NCI-H345 treated with DMSO at 0.1 percent for 48 hours (cell line): ENCODE measurements around the gene TSHB.
"Not testable (repeated sequence)": the region's sequence is repeated elsewhere in the genome, so short reads cannot be mapped to it uniquely, and the experiment has no call there.

Experiments used
- DNase-seq: peaks from one replicate; lab custom pipeline; 2025; ENCODE audit not compliant: unreplicated experiment; lab: John Stamatoyannopoulos, UW

The TSHB gene

DNA sequence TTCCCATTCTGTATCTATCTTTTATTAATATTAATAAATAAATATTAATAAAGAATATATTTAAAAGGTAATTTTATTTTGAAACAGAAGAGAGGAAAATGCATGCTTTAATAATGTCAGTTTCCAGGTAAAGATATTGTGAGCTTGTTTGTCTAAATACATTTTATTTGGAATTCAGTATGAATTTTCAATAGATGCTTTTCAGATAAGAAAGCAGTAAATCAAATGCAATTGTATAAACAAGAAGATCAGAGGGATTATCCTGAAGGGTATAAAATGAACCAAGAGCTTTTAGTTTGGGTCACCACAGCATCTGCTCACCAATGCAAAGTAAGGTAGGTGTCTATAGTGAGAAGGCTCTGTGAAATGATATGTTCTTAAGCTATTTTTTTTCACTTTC, at the start of gene TSHB:
TSHB (plus strand) TSS at position 301 of the 400 bp plus-strand sequence. CDS start 3,537 bp downstream, outside the sequence.
- DNase-seq: no peak

GRCh38 chr1:114982251-114982650, 47.4 kb upstream of the TSHB start:
- no peak for DNase-seq

DNA sequence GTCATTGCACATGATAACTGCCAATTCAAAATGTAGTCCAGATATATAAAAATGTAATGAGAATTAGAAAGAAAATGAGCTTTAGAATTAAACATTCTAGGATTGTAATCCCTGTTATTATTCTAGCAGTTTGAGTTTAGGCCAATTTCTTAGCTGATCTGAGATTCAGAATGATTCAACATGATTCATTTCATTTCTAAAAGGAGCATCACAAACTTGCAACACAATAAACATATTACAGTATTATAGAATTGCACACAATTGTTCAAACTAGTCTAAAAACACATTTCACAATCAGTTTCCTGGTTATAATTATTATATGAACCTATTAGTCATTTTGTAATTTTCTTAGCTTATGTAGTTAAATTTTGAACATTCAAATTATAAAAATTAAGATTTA, 43.3 kb upstream of the TSHB start:
- DNase-seq: no peak

DNA sequence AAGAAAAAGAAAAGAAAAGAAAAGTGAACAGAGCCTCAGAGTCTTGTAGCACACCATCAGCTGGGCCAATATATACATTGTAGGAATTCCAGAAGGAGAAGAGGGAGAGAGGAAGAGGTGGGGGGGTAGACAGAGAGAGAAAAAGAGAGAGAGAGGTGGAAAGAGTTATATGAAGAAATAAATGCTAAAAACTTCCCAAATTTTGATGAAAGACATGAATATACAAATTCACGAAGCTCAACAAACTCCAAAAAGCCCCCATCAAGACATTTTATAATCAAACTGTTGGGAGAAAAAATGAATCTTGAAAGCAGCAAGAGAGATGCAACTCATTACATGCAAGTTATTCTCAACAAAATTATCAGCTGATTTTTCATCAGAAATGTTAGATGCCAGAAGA, 41.5 kb upstream of the TSHB start:
- DNase-seq: no peak

DNA sequence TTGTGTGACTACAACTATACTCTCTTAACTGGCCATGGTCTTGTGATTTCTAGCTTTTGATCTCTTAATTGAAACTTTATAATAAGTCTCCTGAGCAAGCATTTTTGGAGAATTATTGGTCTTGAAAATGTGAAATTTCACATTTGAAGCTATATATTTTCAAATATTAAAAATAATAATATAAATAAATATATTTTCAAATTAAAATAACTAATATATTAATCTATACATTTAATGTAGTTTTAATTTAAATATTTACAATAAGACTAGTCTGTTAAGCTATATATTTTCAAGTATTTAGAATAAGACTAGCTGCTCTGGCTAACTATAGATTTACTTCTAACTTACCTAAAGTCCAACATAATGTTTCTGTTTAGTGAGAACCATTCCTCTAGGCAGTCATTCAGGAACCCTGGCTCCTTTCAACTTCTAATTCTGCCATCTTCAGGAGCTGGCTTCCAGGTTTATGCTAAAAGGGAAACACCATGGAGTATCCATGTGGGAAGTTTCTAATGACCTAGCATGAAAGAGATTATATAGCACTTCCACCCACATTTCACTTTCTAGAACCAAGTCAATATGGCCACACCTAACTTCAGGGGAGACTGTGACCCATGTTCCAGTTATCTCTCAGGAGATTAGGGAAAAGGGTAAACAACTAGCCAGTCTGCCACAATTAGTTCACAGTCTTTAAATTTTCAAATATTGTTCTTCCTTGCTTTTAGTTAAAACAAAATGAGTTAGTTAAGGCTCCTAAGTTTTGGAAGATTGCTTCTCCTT, 31.9 kb upstream of the TSHB start:
- no peak for DNase-seq

DNA sequence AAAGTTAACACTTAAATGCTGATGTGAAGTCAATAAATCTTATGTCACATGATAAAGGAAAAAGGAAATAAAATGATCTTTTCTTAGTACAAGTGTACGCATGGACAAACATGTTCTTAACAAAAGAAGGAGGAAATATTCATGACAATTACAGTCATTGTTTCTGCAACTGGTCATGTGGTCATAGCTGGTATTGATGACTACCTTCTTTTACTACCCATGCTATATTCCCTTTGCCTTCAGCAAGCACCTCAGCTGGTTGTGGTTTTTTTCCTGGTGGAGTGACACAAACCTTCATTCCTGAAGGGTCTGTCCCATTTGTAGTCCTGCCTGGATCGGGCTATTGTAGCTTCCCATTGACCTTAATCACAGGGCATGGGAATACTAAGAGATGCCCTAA, 23.4 kb upstream of the TSHB start:
- DNase-seq: no peak

DNA sequence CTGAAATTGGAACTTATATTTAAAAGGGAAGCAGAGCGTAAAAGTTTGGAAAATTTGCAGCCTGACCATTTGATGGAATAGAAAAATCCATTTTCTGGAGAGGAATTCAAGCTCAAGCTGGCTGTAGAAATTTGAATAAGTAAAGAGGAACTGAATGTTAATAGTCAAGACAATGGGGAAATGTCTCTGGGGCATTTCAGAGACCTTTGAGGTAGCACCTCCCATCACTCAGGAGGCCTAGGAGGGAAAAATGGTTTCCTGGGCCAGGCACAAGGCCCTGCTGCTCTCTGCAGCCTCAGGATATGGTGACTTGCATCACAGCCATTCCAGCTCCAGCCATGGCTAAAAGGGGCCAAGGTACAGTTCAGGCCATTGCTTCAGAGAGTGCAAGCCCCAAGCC, 17.6 kb upstream of the TSHB start:
- DNase-seq: no peak

GRCh38 chr1:115012434-115012833, 17.2 kb upstream of the TSHB start:
- DNase-seq: no peak

- no peak for DNase-seq
Observed at GRCh38 chr1:115013792-115014191, 15.8 kb upstream of the TSHB start.

DNA sequence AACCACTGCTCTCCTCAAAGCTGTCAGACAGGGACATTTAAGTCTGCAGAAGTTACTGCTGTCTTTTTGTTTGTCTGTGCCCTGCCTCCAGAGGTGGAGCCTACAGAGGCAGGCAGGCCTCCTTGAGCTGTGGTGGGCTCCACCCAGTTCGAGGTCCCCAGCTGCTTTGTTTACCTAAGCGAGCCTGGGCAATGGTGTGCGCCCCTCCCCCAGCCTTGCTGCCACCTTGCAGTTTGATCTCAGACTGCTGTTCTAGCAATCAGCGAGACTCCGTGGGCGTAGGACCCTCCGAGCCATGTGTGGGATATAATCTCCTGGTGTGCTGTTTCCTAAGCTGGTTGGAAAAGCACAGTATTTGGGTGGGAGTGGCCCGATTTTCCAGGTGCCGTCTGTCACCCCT, 10.1 kb upstream of the TSHB start:
- not testable (repeated sequence) for DNase-seq

GRCh38 chr1:115021145-115021544, 8.5 kb upstream of the TSHB start:
- DNase-seq: no peak

DNA sequence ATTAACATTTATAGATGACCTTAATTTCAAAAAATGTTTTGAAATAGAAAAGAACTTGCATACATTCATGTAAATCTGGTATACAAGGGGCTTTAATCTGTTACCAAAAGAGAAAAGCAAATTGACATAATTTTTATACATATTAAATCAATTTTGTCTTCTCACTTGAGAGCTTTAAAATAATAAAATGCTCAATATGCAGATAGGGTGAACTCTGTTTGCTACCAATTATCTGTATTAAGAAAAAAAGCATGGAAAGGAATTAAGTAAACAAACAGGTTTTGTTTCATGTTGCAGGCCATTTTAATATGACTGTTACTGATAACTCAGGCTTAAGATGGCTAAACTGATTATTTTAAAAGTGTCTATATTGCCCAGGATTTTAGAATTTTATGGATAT, 6.0 kb upstream of the TSHB start:
- no peak for DNase-seq

- DNase-seq: no peak
Observed at GRCh38 chr1:115031595-115031994, 2.0 kb downstream of the TSHB start.

DNA sequence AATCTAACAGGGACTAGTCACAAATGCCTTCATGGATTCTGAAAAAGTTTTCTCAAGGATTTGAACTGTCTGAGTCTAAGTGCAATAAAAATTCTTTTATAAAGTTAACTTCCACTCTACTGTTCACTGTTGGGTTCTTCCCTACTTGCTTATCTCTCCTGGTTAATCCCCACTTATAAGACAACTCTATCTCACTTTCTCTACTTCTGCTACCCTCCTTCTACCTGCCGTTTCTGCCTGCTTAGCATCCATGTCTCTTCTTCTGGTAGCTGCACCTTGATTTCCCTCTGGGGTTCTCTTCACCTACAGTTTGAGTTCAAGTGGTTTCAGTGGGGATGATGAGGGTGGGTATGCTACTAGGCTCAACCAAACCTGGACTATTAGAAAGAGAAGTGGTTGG, 6.0 kb downstream of the TSHB start:
- DNase-seq: no peak

DNA sequence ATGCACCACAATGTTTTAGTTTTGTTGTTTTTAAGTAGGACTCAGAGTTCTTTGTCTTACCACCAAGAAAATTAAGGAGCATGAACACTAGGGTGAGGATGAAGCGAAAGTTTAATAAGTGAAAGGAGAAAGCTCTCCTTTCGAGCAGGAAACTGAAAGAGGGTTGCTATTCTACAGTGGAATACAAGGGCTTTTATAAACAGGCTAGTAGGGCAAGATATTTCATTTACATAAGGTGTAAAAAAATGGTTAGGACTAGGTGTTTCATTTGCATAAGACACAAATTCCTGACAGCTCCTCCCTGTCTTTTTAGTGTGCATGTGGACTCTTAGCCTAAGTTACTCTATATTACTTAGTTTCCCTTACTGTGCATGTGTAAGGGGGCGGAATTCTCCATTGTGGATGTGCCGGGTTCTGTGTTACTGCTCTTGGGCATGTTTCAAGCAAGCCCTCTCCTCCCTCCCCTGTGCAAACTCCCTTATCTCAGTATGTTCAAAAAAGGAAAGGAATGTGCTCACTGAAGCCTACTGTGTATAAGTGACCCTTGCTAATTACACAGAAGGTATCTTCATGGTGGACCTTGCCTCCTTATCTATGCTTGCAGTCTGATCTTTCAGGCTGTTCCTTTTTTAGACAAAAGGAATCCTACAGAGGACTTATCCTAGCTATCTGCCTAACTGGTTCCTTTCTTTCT, 7.3 kb downstream of the TSHB start:
- no peak for DNase-seq

DNA sequence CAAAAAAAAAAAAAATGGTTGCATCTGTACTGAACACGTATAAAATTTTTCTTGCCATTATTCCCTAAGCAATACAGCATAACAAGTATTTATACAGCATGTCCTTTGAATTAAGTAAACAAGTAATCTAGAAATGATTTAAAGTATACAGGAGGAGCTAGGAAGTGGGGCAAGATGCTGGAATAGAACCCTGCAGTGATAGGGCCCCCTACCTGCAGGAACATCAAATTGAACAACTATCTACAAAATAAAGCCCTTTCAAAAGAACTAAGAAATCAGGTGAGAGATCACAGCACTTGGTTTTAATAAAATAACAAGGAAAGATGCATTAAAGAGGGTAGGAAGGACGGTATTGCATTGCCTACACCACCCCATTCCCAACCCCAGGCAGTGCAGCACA, 10.9 kb downstream of the TSHB start:
- DNase-seq: no peak

DNA sequence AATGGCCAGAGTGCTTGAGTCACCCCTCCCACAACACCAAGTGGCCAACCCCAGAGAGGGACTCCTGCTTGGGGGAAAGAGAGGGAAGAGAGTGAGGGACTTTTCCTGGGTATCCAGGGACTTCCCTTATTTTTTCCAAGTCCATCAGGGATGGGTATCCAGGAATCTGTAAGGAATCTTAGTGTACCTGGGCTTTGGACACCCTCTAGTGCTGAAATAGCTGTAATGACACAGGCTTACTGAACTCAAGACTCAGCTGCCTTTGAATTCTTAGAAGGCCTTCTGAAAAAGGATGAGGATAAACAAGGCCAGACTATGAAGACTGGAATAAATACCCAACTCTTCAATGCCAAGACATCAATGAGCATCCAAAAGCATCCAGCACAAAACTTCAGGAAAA, 12.0 kb downstream of the TSHB start:
- no peak for DNase-seq

DNA sequence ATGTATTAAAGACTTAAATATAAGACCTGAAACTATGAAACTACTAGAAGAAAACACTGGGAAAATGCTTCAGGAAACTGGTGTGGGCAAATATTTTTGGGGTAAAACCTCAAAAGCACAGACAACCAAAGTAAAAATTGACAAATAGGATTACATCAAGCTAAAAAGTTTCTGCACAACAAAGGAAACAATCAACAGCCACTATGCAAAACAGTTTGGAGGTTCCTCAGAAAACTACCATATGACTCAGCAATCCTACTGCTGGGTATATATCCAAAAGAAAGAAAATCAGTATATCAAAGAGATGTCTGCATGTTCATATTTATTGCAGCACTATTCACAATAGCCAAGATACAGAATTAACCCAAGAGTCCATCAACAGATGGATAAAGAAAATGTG, 17.1 kb downstream of the TSHB start:
- no peak for DNase-seq

DNA sequence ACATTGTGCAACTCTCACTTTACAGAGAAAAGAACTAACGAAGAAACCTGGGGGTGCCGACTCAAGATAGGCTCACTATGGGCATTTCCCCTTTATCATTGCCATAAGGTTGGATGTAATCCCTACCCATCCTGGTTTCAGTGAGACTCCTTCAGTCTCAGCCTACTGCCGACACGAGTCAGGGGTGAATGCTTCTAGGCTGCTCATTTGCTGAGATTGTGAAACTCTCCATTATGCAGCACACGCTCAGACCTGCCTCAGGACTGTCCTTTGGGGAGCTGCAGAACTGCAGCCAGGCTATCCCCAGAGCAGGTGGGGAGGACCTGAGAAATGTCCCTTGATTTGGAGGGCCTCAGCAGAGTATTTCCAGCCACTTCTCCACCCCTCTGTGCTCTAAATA, 22.2 kb downstream of the TSHB start:
- DNase-seq: no peak

GRCh38 chr1:115052454-115053083, 22.9 kb downstream of the TSHB start:
- DNase-seq: peak; percentile 29

- DNase-seq: no peak
Observed at GRCh38 chr1:115056395-115056798, 26.8 kb downstream of the TSHB start.

GRCh38 chr1:115057661-115058254, 28.1 kb downstream of the TSHB start:
- no peak for DNase-seq
